ENCODE results near the gene KCTD13.
"Not testable (repeated sequence)": the region's sequence is repeated elsewhere in the genome, so short reads cannot be mapped to it uniquely, and the experiment has no call there.

The KCTD13 gene

GRCh38 chr16:29943846-29944799, 18.1 kb upstream of the KCTD13 start:
- no peak for DNase-seq

- no peak for DNase-seq
These were observed 14.6 kb upstream of the KCTD13 start for GRCh38 chr16:29940656-29941055.

GRCh38 chr16:29931750-29932149, 5.7 kb upstream of the KCTD13 start:
- not testable (repeated sequence) for DNase-seq

GRCh38 chr16:29927070-29927905, 1.3 kb upstream of the KCTD13 start:
- no peak for DNase-seq

GRCh38 chr16:29926711-29927052, 656 bp upstream of the KCTD13 start:
- no peak for DNase-seq

GRCh38 chr16:29925105-29925756, 795 bp downstream of the KCTD13 start:
- DNase-seq, result no peak

GRCh38 chr16:29922986-29923501, 3.0 kb downstream of the KCTD13 start:
- DNase-seq, result no peak

GRCh38 chr16:29922326-29922725, 3.7 kb downstream of the KCTD13 start:
- no peak for DNase-seq

- DNase-seq, result no peak
These were observed 5.0 kb downstream of the KCTD13 start for GRCh38 chr16:29921034-29921385.

GRCh38 chr16:29920288-29921033, 5.6 kb downstream of the KCTD13 start:
- DNase-seq, result no peak

- no peak for DNase-seq
These were observed 9.0 kb downstream of the KCTD13 start for GRCh38 chr16:29916979-29917378.

- DNase-seq, result no peak
These were observed 10.3 kb downstream of the KCTD13 start for GRCh38 chr16:29915590-29916247.

GRCh38 chr16:29913514-29913913, 12.5 kb downstream of the KCTD13 start:
- no peak for DNase-seq

- DNase-seq, result no peak
These were observed 13.9 kb downstream of the KCTD13 start for GRCh38 chr16:29912087-29912486.

GRCh38 chr16:29911676-29912010, 14.4 kb downstream of the KCTD13 start:
- DNase-seq, result no peak

- DNase-seq, result no peak
These were observed 15.0 kb downstream of the KCTD13 start for GRCh38 chr16:29910819-29911675.

GRCh38 chr16:29909851-29910250, 16.2 kb downstream of the KCTD13 start:
- not testable (repeated sequence) for DNase-seq

GRCh38 chr16:29909391-29909790, 16.6 kb downstream of the KCTD13 start:
- no peak for DNase-seq

- DNase-seq, result no peak
These were observed 17.3 kb downstream of the KCTD13 start for GRCh38 chr16:29908719-29909220.

GRCh38 chr16:29907973-29908372, 18.1 kb downstream of the KCTD13 start:
- DNase-seq, result no peak

Measured in activated CD4-positive, CD25-positive, alpha-beta regulatory T cell treated with anti-CD3 and anti-CD28 coated beads, Interleukin-2, amount 50 U/mL, for 72 hours (primary cell).